ENCODE measurements around the gene CHST7. TPM values are rescaled to one million over a fixed set of nuclear protein-coding genes. Genes with fewer than 3 reads are reported as not detected.

The CHST7 gene
- total and polyA plus RNA-seq, 2 donors (not counting 1 experiment from before 2014, with no cell fraction given), result 1.3 to 2.6 TPM

DNA sequence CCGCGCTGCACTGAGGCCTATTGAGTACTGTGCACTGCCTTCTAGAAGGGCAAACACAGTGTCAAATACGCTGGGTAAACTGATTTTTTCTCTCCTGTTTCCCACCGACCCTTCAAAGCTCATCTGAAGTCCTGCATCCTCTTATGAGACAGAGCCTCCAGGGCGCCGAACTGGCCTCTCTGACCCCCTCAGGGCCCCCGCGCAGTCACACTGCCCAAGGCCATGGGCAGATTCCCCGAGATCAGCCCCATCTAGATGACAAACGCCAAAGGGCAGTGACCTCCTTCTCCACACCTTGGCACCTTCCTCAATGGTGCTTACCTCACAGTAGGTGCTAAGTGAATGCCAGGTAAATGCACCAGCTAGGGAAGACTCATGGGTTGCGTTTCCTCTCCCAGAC is 34.4 kb downstream of the CHST7 start:
- intact Hi-C loops (cut with micrococcal nuclease), result no loop called here
- Histone ChIP-seq H4K20me1 (ENCODE audit: control insufficient read depth, insufficient read depth, low read length, poor library complexity, severe bottlenecking) (no peaks in the 10 kb centered on the region), H3K79me2 (ENCODE audit: control insufficient read depth, insufficient read depth, low read length) (no peaks in the 10 kb centered on the region), H3K4me2 (replicated peaks; ENCODE audit: low read depth, low read length, poor library complexity, severe bottlenecking) (no peak overlapping the region), H3K9ac (ENCODE audit: low read length) (no peak overlapping the region), H2AFZ (ENCODE audit: insufficient read depth, low read depth, low read length, poor library complexity, severe bottlenecking) (no peak overlapping the region), H3K4me1 (ENCODE audit: control insufficient read depth in 2 of 2, insufficient read depth in 2 of 2, low read length in 2 of 2) (no peaks in the 10 kb centered on the region), H3K4me3 (ENCODE audit: control extremely low read depth in 1 of 5, extremely low read depth in 1 of 5, insufficient read depth in 1 of 5, low read depth in 2 of 5, low read length in 4 of 5) (no peak overlapping the region), H3K27ac (ENCODE audit: low read length in 2 of 2) (no peak overlapping the region), H3K27me3 (replicated peaks in 1 of 4; ENCODE audit: control extremely low read depth in 1 of 4, control insufficient read depth in 3 of 4, insufficient read depth in 4 of 4, low read length in 3 of 4) (no peaks in the 10 kb centered on the region), H3K9me3 (ENCODE audit: control extremely low read depth in 1 of 3, control insufficient read depth in 2 of 3, insufficient read depth in 1 of 3, low read length in 2 of 3) (no peaks in the 10 kb centered on the region), H3K36me3 (replicated peaks in 1 of 2; ENCODE audit: control extremely low read depth in 1 of 2, control insufficient read depth in 1 of 2, extremely low read depth in 1 of 2, insufficient read depth in 2 of 2, low read length in 1 of 2) (peaks cover 0 to 22% of the 10 kb centered on the region in 2 experiments)
- Mint-ChIP-seq H3K4me3 (no peak overlapping the region), H3K4me1 (no peaks in the 10 kb centered on the region), H3K9me3 (ENCODE audit: insufficient read depth) (no peaks in the 10 kb centered on the region), H3K27me3 (no peaks in the 10 kb centered on the region), H3K27ac (no peak overlapping the region)
- 86% methylated on average over 7 of the region's 11 CpGs for WGBS (ENCODE audit: insufficient coverage)
- ATAC-seq (ENCODE audit: low read depth) (no peak), DNase-seq (no peak)
- POLR2A ChIA-PET, result no interaction called here
- CTCF ChIA-PET, result no interaction called here
- TF ChIP-seq CTCF (IDR thresholded peaks at IDR 0.05), result no peak
- TF ChIP-seq EZH2 (IDR thresholded peaks at IDR 0.05; ENCODE audit: borderline replicate concordance, insufficient read depth, low read depth, low read length, poor library complexity, severe bottlenecking), result no peak

GRCh38 chrX:46610070-46610658 is 36.6 kb downstream of the CHST7 start:
- 100% methylated on average over 2 of the region's 5 CpGs for WGBS (ENCODE audit: insufficient coverage)

More at GRCh38 chrX:46610070-46610658, 36.6 kb downstream of the CHST7 start:
- TF ChIP-seq EZH2 (IDR thresholded peaks at IDR 0.05; ENCODE audit: borderline replicate concordance, insufficient read depth, low read depth, low read length, poor library complexity, severe bottlenecking) (no peak), CTCF (IDR thresholded peaks at IDR 0.05) (no peak)
- Histone ChIP-seq H3K4me1 (ENCODE audit: control insufficient read depth in 2 of 2, insufficient read depth in 2 of 2, low read length in 2 of 2) (no peaks in the 10 kb centered on the region), H3K27ac (ENCODE audit: low read length in 2 of 2) (no peak overlapping the region), H3K36me3 (replicated peaks in 1 of 2; ENCODE audit: control extremely low read depth in 1 of 2, control insufficient read depth in 1 of 2, extremely low read depth in 1 of 2, insufficient read depth in 2 of 2, low read length in 1 of 2) (peaks cover 0 to 32% of the 10 kb centered on the region in 2 experiments), H4K20me1 (ENCODE audit: control insufficient read depth, insufficient read depth, low read length, poor library complexity, severe bottlenecking) (no peaks in the 10 kb centered on the region), H3K9me3 (ENCODE audit: control extremely low read depth in 1 of 3, control insufficient read depth in 2 of 3, insufficient read depth in 1 of 3, low read length in 2 of 3) (no peaks in the 10 kb centered on the region), H3K4me3 (ENCODE audit: control extremely low read depth in 1 of 5, extremely low read depth in 1 of 5, insufficient read depth in 1 of 5, low read depth in 2 of 5, low read length in 4 of 5) (no peak overlapping the region), H3K27me3 (replicated peaks in 1 of 4; ENCODE audit: control extremely low read depth in 1 of 4, control insufficient read depth in 3 of 4, insufficient read depth in 4 of 4, low read length in 3 of 4) (no peaks in the 10 kb centered on the region), H3K9ac (ENCODE audit: low read length) (no peak overlapping the region), H2AFZ (ENCODE audit: insufficient read depth, low read depth, low read length, poor library complexity, severe bottlenecking) (no peak overlapping the region), H3K4me2 (replicated peaks; ENCODE audit: low read depth, low read length, poor library complexity, severe bottlenecking) (no peak overlapping the region), H3K79me2 (ENCODE audit: control insufficient read depth, insufficient read depth, low read length) (no peaks in the 10 kb centered on the region)
- intact Hi-C loops (cut with micrococcal nuclease), result no loop called here
- ChIA-PET POLR2A (no interaction called here), CTCF (no interaction called here)
- Mint-ChIP-seq H3K9me3 (ENCODE audit: insufficient read depth) (no peaks in the 10 kb centered on the region), H3K27ac (no peak overlapping the region), H3K4me1 (no peaks in the 10 kb centered on the region), H3K27me3 (no peaks in the 10 kb centered on the region), H3K4me3 (no peak overlapping the region)
- ATAC-seq (ENCODE audit: low read depth) (no peak), DNase-seq (no peak)
